ENCODE data around the gene KCNV2.

Gene KCNV2

DNA sequence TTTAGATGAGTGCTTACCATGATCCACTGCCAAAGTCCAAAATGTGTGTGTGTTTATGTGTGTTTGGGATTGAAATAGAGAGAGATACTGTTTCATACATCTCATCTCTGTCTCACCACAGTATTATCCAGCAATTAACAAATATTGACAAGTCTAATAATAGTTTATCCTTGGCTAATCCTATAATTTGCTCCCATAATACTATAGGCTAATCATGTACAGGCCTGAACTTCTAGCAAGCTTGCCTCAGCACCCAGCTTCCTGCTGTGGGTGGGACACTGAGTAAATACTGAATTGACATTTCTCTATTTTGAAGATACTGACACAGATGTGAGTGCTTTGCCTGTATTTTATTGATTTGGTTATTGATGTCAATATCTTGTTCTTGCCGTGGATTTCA, 35.3 kb upstream of the KCNV2 start:
- TF ChIP-seq, protein P1, sequence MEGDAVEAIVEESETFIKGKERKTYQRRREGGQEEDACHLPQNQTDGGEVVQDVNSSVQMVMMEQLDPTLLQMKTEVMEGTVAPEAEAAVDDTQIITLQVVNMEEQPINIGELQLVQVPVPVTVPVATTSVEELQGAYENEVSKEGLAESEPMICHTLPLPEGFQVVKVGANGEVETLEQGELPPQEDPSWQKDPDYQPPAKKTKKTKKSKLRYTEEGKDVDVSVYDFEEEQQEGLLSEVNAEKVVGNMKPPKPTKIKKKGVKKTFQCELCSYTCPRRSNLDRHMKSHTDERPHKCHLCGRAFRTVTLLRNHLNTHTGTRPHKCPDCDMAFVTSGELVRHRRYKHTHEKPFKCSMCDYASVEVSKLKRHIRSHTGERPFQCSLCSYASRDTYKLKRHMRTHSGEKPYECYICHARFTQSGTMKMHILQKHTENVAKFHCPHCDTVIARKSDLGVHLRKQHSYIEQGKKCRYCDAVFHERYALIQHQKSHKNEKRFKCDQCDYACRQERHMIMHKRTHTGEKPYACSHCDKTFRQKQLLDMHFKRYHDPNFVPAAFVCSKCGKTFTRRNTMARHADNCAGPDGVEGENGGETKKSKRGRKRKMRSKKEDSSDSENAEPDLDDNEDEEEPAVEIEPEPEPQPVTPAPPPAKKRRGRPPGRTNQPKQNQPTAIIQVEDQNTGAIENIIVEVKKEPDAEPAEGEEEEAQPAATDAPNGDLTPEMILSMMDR (IDR thresholded peaks at IDR 0.05; ENCODE audit: low read depth, low read length): no peak
- no peak overlapping the region for H3K4me3 ChIP-seq (ENCODE audit: low read depth, low read length)

DNA sequence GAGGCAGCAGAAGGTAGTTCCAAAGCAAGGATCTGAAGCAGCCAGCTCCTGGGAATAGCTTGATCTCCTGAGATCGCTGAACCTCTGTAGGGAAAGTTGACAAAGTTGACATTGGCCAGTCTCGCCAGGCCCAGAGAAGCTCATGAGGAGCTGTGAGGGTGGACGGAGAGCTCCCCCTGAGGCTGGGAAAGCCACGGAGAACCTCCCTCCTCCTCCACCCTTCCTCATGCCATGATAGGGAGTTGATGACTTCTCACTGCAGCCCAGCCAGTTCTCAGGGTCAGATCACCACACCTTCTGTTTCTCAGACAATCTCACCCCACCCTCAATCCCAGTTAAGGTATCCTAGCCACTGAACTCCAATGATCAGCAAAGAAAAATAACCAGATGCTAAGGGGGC, 30.4 kb upstream of the KCNV2 start:
- H3K4me3 ChIP-seq (ENCODE audit: low read depth, low read length): no peak overlapping the region
- TF ChIP-seq, protein P1 (IDR thresholded peaks at IDR 0.05; ENCODE audit: low read depth, low read length): no peak

DNA sequence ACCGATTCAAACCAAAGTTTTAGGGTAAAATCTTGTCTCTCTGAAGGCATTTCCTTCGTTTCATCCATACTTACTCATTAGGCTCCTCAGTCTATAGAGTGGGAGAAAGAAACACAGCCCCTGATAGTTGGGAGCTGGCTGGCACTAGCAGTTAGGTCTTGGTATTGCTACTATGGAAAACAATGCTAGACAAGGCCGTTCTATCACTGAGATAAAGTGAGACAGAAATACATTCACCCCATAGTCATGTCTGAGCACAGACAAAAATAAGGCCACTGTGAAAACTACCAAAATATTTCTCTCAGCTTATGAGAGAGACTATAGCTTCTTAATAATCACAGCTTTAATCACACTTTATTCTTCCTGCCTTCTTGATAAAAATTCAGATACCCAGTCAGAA, 28.7 kb upstream of the KCNV2 start:
- H3K4me3 ChIP-seq (ENCODE audit: low read depth, low read length): no peak overlapping the region
- TF ChIP-seq, protein P1 (IDR thresholded peaks at IDR 0.05; ENCODE audit: low read depth, low read length): no peak

DNA sequence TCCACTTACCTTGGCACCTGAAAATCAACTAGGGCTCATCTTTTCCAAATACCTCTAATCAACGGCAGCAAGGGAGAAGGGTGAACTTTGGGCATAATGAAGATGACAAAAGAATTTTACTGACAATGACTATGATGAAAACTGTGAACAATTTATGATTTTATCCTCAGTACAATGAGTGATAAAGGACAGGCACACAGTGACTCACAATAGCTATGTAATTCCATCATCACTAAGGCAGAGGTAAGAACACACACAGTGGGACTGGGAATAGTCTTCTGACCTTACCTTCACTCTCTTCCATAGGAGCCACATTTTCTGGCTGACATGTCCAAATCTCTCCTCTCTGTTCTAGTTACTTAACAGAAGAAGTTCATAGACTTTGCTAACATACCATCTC, 26.1 kb upstream of the KCNV2 start:
- TF ChIP-seq, protein P1 (IDR thresholded peaks at IDR 0.05; ENCODE audit: low read depth, low read length): no peak
- H3K4me3 ChIP-seq (ENCODE audit: low read depth, low read length): no peak overlapping the region

DNA sequence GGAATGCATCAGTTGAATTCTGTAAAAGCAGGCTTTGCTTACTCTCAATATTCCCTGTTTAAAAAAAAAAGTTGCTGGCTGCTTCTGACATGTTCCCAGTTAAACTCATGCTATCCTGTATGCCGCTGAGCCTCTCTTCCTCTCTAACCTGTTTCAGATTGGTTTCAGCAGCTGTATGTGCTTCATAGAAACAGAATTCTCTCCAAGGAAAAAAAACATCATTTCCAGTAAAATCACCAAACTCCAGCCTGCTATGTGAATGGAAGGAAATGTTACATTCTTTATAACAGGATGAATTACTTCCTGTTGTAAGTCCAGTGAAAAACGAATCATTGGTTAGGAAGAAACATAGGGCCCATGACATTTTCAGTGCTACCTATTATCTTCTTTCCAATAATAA, 25.7 kb upstream of the KCNV2 start:
- H3K4me3 ChIP-seq (ENCODE audit: low read depth, low read length): no peak overlapping the region
- TF ChIP-seq, protein P1 (IDR thresholded peaks at IDR 0.05; ENCODE audit: low read depth, low read length): no peak

DNA sequence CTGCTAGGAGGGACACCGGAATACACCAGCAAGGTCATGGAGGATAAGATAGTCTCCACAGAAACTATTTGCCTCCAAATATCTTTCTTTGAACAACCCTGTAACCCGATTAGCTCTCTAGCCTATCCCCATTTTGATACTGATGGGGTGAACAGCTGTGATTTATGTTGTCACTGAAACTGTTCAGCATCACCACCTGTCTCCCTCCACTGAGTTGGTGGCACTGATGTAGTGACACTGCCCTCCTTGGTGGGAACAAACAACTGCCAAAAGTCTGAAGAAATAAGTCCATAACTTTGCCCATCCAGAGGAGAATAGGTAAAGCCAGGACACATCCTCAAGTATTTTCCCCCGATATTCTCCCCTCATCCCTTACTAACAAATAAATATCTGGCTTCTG, 24.3 kb upstream of the KCNV2 start:
- TF ChIP-seq, protein P1 (IDR thresholded peaks at IDR 0.05; ENCODE audit: low read depth, low read length): no peak
- no peak overlapping the region for H3K4me3 ChIP-seq (ENCODE audit: low read depth, low read length)

DNA sequence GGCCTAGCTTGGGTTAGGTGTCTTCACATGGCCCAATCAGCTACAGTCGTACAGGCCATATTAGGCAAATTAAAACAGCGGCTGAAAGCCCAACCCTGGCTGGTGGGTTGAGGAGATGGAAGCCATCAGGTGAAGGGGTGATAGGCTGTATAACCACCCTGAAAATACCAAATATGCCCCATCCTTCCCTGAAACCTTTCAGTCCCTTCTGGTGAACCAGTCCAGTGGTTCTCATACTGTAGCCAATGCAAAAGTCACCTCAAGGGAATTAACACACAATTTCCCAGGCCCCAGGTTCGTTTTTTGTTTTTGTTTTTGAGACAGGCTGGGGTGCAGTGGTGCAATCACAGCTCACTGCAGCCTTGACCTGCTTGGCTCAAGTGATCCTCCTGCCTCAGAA, 19.8 kb upstream of the KCNV2 start:
- H3K4me3 ChIP-seq (ENCODE audit: low read depth, low read length): no peak overlapping the region
- TF ChIP-seq, protein P1 (IDR thresholded peaks at IDR 0.05; ENCODE audit: low read depth, low read length): no peak
